Chondrocyte (in vitro differentiated cells): ENCODE measurements around the gene SUCLG2. TPM values are rescaled to one million over a fixed set of nuclear protein-coding genes. Genes with fewer than 3 reads are reported as not detected.

ENCODE experiments used
- DNase-seq: peaks from one replicate; pipeline ENCODE4 v3.0.0; 2021; ENCODE audit warnings: mixed read lengths, low spot score
- H3K27ac Mint-ChIP-seq: one replicate; pipeline ENCODE4 v1.8.0; 2021; ENCODE audit warnings: mild to moderate bottlenecking, moderate library complexity, mixed read lengths; ENCODE audit not compliant: unreplicated experiment
- H3K27me3 Mint-ChIP-seq: 2 replicates; pipeline ENCODE4 v1.8.0; 2021; ENCODE audit warnings: low read depth, mixed read lengths
- H3K36me3 Mint-ChIP-seq: 2 replicates; pipeline ENCODE4 v1.8.0; 2021; ENCODE audit warnings: low read depth, mixed read lengths
- H3K4me1 Mint-ChIP-seq: 2 replicates; pipeline ENCODE4 v1.8.0; 2021; ENCODE audit warnings: low read depth, mild to moderate bottlenecking, mixed read lengths
- H3K4me3 Mint-ChIP-seq: one replicate; pipeline ENCODE4 v1.8.0; 2021; ENCODE audit warnings: mild to moderate bottlenecking, moderate library complexity, mixed read lengths; ENCODE audit not compliant: unreplicated experiment
- H3K9me3 Mint-ChIP-seq: 2 replicates; pipeline ENCODE4 v1.8.0; 2021; ENCODE audit warnings: low read depth, mixed read lengths
- total RNA-seq: library from RNA; stranded (reverse); gene quantifications from 3 replicates; pipeline ENCODE4 v1.2.1, GENCODE V29; 2021
- TF ChIP-seq, protein P1 (sequence below): fragments of 200-600 bp; sonication (generic); IDR thresholded peaks from 2 replicates; pipeline ENCODE4 v1.5.0; 2021; ENCODE audit warnings: antibody characterized with exemption, mild to moderate bottlenecking, moderate library complexity

SUCLG2 gene
- total RNA-seq, 1 donor from 2014 or later: 24.3 TPM

GRCh38 chr3:67526246-67526645 is 128.2 kb downstream of the SUCLG2 start:
- H3K36me3 Mint-ChIP-seq: peaks cover 1% of the 10 kb centered on the region
- DNase-seq: no peak
- H3K27me3 Mint-ChIP-seq: no peaks in the 10 kb centered on the region
- no peak overlapping the region for H3K4me3 Mint-ChIP-seq
- H3K9me3 Mint-ChIP-seq: no peaks in the 10 kb centered on the region
- TF ChIP-seq, protein P1, sequence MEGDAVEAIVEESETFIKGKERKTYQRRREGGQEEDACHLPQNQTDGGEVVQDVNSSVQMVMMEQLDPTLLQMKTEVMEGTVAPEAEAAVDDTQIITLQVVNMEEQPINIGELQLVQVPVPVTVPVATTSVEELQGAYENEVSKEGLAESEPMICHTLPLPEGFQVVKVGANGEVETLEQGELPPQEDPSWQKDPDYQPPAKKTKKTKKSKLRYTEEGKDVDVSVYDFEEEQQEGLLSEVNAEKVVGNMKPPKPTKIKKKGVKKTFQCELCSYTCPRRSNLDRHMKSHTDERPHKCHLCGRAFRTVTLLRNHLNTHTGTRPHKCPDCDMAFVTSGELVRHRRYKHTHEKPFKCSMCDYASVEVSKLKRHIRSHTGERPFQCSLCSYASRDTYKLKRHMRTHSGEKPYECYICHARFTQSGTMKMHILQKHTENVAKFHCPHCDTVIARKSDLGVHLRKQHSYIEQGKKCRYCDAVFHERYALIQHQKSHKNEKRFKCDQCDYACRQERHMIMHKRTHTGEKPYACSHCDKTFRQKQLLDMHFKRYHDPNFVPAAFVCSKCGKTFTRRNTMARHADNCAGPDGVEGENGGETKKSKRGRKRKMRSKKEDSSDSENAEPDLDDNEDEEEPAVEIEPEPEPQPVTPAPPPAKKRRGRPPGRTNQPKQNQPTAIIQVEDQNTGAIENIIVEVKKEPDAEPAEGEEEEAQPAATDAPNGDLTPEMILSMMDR: no peak
- H3K4me1 Mint-ChIP-seq: peaks cover 25% of the 10 kb centered on the region
- no peak overlapping the region for H3K27ac Mint-ChIP-seq

DNA sequence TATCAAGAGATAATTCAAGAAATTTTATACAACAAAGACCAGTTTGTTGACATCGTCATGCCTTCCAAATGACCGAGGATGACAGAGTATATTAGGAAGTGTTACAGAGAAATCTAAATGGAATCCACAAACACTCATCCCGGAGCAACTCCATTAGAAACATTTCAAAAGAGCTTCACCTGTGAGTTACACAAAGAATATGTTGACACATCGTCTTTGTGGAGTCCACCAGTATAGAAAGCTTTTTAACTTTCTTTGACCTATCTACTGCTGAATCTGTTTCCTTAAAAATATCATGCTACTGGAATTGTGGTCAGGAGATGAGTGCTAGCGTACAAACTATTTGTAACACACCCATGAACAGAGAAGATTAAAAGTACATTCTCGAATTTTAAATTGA is 130.4 kb downstream of the SUCLG2 start:
- DNase-seq: no peak
- no peaks in the 10 kb centered on the region for H3K9me3 Mint-ChIP-seq
- peaks cover 6% of the 10 kb centered on the region for H3K4me1 Mint-ChIP-seq
- H3K27ac Mint-ChIP-seq: no peak overlapping the region
- peaks cover 2% of the 10 kb centered on the region for H3K36me3 Mint-ChIP-seq
- no peaks in the 10 kb centered on the region for H3K27me3 Mint-ChIP-seq
- TF ChIP-seq, protein P1: no peak
- no peak overlapping the region for H3K4me3 Mint-ChIP-seq

- Mint-ChIP-seq H3K9me3 (no peaks in the 10 kb centered on the region), H3K4me3 (no peak overlapping the region), H3K36me3 (peaks cover 3% of the 10 kb centered on the region), H3K27ac (no peak overlapping the region), H3K27me3 (no peaks in the 10 kb centered on the region), H3K4me1 (peaks cover 6% of the 10 kb centered on the region)
- DNase-seq: no peak
- TF ChIP-seq, protein P1: no peak
Observed at GRCh38 chr3:67522081-67522480, 132.3 kb downstream of the SUCLG2 start.

GRCh38 chr3:67521053-67521646 is 133.3 kb downstream of the SUCLG2 start:
- no peak for DNase-seq
- Mint-ChIP-seq H3K4me1 (peaks cover 3% of the 10 kb centered on the region), H3K27ac (no peak overlapping the region), H3K9me3 (no peaks in the 10 kb centered on the region), H3K36me3 (peaks cover 3% of the 10 kb centered on the region), H3K4me3 (no peak overlapping the region), H3K27me3 (no peaks in the 10 kb centered on the region)
- TF ChIP-seq, protein P1: no peak

DNA sequence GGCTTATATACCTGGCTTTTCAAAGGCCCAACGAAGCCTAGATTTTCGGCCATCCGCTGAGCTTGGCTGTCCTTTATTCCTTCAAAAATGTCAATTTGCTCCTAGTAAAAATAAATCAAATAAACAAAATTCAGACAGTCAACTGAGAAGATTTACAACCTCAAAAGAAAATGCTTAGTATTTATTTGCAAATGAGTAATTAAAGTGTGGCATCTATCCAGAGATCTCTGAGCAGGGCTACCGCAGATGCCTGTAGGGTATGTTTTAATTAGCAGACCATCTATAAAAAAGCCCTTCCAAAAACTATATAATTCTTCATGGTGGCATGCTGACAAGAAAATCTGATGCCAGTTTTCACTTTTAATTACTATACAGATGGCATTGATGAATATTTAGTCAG is 136.2 kb downstream of the SUCLG2 start:
- Mint-ChIP-seq H3K9me3 (no peaks in the 10 kb centered on the region), H3K27me3 (no peaks in the 10 kb centered on the region), H3K4me1 (peaks cover 10% of the 10 kb centered on the region), H3K36me3 (peaks cover 4% of the 10 kb centered on the region), H3K4me3 (no peak overlapping the region), H3K27ac (no peak overlapping the region)
- TF ChIP-seq, protein P1: no peak
- no peak for DNase-seq
